Ishikawa (cell line): ENCODE measurements around the gene ANXA6.

Experiments
- CEBPB ChIP-seq: IDR thresholded peaks from 2 replicates; pipeline ENCODE4 v1.6.1; 2012
- EGR1 ChIP-seq: IDR thresholded peaks from 2 replicates; pipeline ENCODE4 v1.6.1; 2012
- EP300 ChIP-seq: IDR thresholded peaks from 2 replicates; pipeline ENCODE4 v1.6.1; 2012; ENCODE audit warnings: borderline replicate concordance
- FOXM1 ChIP-seq: IDR thresholded peaks from 2 replicates; pipeline ENCODE4 v1.6.1; 2012; ENCODE audit warnings: low read depth, borderline replicate concordance
- NFIC ChIP-seq: IDR thresholded peaks from 2 replicates; pipeline ENCODE4 v1.6.1; 2012
- TAF1 ChIP-seq: IDR thresholded peaks from 2 replicates; pipeline ENCODE4 v1.6.1; 2012; ENCODE audit warnings: low read depth, mild to moderate bottlenecking
- TCF12 ChIP-seq: IDR thresholded peaks from 2 replicates; pipeline ENCODE4 v1.6.1; 2012; ENCODE audit warnings: low read depth
- TEAD4 ChIP-seq: IDR thresholded peaks from 2 replicates; pipeline ENCODE4 v1.6.1; 2012
- YY1 ChIP-seq: IDR thresholded peaks from 2 replicates; pipeline ENCODE4 v1.6.1; 2012; ENCODE audit warnings: low read depth
- ZBTB7A ChIP-seq: IDR thresholded peaks from 2 replicates; pipeline ENCODE4 v1.6.1; 2012; ENCODE audit warnings: low read depth
- TF ChIP-seq, protein P1 (sequence below): IDR thresholded peaks from 2 replicates; pipeline ENCODE4 v1.6.1; 2012; ENCODE audit warnings: low read depth, mild to moderate bottlenecking
- TF ChIP-seq, protein P2 (sequence below): IDR thresholded peaks from 2 replicates; pipeline ENCODE4 v1.6.1; 2012

DNA sequence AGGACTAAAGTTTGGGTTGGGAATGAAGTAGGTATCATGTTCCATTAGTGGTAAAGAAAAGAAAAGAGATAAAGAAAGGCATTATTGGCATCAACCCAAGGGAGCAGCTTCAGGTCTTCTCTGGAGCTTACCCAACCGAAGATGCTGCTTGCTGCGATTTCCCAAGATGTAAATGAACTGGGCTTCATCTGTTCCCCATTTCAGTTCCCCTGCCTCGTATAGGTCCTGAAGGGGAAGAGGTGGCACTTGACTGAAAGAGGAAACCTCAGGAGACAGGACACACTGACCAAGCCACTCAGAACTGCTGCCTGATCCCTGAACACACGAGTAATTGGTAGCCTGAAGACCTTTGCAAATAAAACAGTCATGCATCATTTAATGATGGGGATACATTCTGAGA, 24.6 kb downstream of the ANXA6 start:
- TF ChIP-seq, protein P1, sequence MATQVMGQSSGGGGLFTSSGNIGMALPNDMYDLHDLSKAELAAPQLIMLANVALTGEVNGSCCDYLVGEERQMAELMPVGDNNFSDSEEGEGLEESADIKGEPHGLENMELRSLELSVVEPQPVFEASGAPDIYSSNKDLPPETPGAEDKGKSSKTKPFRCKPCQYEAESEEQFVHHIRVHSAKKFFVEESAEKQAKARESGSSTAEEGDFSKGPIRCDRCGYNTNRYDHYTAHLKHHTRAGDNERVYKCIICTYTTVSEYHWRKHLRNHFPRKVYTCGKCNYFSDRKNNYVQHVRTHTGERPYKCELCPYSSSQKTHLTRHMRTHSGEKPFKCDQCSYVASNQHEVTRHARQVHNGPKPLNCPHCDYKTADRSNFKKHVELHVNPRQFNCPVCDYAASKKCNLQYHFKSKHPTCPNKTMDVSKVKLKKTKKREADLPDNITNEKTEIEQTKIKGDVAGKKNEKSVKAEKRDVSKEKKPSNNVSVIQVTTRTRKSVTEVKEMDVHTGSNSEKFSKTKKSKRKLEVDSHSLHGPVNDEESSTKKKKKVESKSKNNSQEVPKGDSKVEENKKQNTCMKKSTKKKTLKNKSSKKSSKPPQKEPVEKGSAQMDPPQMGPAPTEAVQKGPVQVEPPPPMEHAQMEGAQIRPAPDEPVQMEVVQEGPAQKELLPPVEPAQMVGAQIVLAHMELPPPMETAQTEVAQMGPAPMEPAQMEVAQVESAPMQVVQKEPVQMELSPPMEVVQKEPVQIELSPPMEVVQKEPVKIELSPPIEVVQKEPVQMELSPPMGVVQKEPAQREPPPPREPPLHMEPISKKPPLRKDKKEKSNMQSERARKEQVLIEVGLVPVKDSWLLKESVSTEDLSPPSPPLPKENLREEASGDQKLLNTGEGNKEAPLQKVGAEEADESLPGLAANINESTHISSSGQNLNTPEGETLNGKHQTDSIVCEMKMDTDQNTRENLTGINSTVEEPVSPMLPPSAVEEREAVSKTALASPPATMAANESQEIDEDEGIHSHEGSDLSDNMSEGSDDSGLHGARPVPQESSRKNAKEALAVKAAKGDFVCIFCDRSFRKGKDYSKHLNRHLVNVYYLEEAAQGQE = no peak
- no peak for TF ChIP-seq NFIC
- no peak for TF ChIP-seq FOXM1
- no peak for TF ChIP-seq EP300
- no peak for TF ChIP-seq YY1
- no peak for TF ChIP-seq TAF1
- TF ChIP-seq TEAD4 = no peak
- TF ChIP-seq CEBPB = no peak
- TF ChIP-seq TCF12 = no peak
- TF ChIP-seq EGR1 = no peak
- no peak for TF ChIP-seq ZBTB7A
- TF ChIP-seq, protein P2, sequence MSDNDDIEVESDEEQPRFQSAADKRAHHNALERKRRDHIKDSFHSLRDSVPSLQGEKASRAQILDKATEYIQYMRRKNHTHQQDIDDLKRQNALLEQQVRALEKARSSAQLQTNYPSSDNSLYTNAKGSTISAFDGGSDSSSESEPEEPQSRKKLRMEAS = no peak
